Measurements from ENCODE around the gene FAM9C.

Gene FAM9C

DNA sequence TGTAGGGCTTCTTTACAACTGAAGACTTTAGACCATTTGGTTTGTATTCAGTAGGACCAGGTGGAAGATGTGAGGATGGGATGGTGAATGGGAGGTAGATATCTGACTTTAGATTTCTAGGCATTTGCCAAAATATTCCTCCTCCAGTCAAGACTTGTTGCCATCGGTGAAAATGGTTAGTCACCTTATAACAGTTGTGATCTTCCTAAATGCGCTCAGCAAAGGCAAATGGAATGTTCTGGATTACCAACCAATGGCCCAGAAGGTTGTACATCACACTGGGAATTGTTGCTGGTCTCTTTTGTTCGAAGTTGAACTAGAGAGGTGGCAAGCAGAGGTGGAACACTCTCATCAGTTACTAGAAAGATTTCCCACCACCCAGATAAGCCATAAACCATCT lies 35.6 kb downstream of the FAM9C start:
- Mint-ChIP-seq H3K9me3 (no peaks in the 10 kb centered on the region), H3K4me3 (no peak overlapping the region), H3K27ac (no peak overlapping the region), H3K4me1 (peaks cover 59% of the 10 kb centered on the region), H3K27me3 (no peaks in the 10 kb centered on the region)
- ATAC-seq (no peak), DNase-seq (no peak)

DNA sequence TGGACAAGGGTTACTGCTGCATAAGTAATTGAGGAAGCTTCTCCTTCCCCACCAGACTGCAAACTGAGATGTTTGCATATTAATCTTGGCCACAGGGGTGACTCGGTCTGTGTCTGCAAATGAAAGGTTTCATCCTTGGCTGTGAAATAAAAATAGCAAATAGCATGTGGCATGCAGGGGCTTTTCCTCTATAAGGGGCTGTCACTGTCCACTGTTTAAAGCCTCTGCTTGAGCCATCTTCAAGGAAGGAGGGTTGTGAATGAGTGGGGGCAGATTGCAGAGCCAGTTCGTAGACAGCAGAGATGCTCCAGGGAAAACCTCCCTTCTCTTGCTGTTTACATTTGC lies 36.3 kb downstream of the FAM9C start:
- Mint-ChIP-seq H3K4me3 (peak overlapping the region in 1 of 2 donors; percentile 37), H3K27me3 (no peaks in the 10 kb centered on the region), H3K9me3 (no peaks in the 10 kb centered on the region), H3K27ac (no peak overlapping the region), H3K4me1 (peaks cover 58% of the 10 kb centered on the region)
- no peak for ATAC-seq
- no peak for DNase-seq

DNA sequence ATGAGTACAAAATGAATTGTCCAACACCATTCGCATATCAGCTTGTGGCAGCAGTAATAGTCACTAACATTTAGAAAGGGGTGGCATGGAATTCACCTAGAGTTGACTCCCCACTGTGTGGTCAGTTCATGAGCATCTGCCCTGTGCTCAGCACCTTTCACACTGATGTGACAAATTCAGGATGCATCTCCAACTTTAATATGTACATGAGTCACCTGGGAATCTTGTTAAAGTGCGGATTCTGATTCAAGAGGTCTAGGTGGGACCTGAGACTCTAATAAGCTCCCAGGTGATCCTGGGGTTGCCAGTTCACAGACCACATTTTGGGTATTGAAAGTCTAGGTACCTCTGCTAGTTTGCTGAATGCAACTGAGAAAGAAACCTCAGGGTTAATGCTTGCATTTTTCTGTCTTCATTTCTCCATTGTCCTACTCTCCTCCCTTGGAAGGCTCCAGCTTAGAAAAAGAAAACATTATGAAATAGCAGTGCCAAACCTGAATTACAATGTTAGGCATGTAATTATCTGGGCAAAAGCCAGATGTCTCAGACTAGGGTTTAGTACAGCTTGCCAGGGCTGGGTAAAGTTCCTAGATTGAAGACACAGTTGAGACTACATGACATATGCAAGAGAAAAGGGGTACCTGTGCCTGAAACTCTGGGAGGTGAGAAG lies 36.8 kb downstream of the FAM9C start:
- H3K27ac Mint-ChIP-seq, result no peak overlapping the region
- no peaks in the 10 kb centered on the region for H3K27me3 Mint-ChIP-seq
- H3K4me1 Mint-ChIP-seq, result peaks cover 58% of the 10 kb centered on the region
- H3K4me3 Mint-ChIP-seq, result peak overlapping the region in 1 of 2 donors; percentile 37
- ATAC-seq (no peak), DNase-seq (no peak)
- no peaks in the 10 kb centered on the region for H3K9me3 Mint-ChIP-seq

DNA sequence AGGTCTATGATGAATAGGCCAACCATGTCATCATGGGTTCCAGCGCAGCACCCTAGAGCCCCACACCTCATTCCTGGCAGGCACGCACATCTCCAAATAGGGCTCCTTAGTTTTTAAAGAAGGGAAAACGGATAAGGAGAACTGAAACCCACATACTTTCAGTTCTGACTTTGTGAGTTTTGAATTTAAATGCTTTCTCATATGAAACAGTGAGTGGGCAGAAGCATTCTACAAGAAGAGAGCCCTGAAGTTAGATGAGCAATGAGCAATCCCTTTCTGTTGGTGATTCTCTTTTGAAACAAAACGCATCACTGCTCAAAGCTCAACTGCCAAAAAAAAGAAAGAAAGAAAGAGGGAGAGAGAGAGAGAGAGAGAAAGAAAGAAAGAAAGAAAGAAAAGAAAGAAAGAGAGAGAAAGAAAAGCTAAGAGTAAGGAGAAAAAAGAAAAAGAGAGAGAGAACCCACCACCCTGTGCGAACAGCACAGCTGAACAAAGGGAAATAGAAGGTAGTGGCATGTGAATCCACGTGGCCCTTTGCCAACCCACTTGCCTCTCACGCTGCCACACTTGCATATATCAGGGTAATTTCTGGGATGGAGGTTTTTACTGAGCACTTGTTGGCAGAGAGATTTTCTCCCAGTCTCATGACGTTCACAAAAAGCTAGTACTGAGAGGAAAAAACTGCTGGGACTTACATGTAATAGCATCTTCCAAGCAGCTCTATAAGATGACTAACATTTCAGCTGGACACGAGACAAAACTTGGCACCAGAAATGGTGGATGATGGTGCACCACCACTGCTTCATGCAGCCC lies 38.6 kb downstream of the FAM9C start:
- peak overlapping the region; percentile 93 to 100 for H3K27ac Mint-ChIP-seq
- H3K4me1 Mint-ChIP-seq, result peaks cover 63% of the 10 kb centered on the region
- no peak for DNase-seq
- no peaks in the 10 kb centered on the region for H3K27me3 Mint-ChIP-seq
- no peaks in the 10 kb centered on the region for H3K9me3 Mint-ChIP-seq
- peak overlapping the region; percentile 86 to 98 for H3K4me3 Mint-ChIP-seq
- peak; percentile 72 for ATAC-seq

DNA sequence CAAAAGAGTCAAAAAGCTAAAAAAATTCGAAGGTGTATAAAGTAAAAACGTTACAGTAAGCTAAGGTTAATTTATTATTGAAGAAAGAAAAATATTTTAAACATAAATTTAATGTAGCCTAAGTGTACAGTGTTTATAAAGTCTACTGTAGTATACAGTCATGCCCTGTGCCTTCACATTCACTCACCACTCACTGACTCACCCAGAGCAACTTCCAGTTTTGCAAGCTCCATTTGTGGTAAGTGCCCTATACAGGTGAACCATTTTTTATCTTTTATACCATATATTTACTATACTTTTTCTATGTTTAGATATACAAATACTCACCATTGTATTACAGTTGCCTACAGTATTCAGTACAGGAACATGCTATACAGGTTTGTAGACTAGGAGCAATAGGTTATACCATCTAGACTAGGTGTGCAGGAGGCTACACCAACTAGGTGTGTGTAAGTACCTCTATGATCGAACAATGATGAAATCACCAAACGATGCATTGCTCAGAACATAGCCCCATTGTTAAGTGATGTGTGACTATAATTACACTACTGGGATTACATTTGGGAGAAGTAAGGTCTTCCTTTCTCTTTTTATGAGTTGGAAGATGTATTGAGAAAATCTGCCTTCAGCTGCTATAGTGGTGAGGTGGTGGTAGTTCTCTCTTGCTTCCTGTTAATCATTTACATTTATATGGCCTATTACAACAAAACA lies 42.3 kb downstream of the FAM9C start:
- Mint-ChIP-seq H3K9me3 (no peaks in the 10 kb centered on the region), H3K4me3 (no peak overlapping the region)
- DNase-seq, result no peak

DNA sequence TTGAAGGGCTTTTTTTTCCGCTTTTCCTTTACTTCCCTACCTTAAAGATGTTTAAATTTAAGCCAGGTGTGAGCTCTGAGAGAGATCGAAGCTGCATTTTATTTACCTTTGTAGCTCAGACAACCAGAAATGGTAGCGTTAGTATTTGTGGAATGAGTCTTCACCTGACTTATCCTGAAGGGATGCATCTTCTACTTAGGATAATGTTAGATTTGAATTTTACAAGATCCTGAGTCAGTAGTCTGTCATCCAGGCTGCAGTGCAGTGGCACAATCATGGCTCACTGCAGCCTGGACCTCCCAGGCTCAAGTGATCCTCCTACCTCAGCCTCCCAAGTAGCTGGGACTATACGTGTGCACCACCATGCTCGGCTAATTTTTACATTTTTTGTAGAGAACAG lies 43.3 kb downstream of the FAM9C start:
- Mint-ChIP-seq H3K4me1 (peaks cover 72% of the 10 kb centered on the region), H3K4me3 (peak overlapping the region; percentile 49 to 71), H3K27me3 (no peaks in the 10 kb centered on the region), H3K9me3 (no peaks in the 10 kb centered on the region), H3K27ac (peak overlapping the region in 1 of 2 donors; percentile 90)
- ATAC-seq, result no peak
- no peak for DNase-seq

More for the DNA sequence above, 42.3 kb downstream of the FAM9C start:
- Mint-ChIP-seq H3K27ac (no peak overlapping the region), H3K4me1 (peaks cover 69% of the 10 kb centered on the region), H3K27me3 (no peaks in the 10 kb centered on the region)
- ATAC-seq, result peak; percentile 41

DNA sequence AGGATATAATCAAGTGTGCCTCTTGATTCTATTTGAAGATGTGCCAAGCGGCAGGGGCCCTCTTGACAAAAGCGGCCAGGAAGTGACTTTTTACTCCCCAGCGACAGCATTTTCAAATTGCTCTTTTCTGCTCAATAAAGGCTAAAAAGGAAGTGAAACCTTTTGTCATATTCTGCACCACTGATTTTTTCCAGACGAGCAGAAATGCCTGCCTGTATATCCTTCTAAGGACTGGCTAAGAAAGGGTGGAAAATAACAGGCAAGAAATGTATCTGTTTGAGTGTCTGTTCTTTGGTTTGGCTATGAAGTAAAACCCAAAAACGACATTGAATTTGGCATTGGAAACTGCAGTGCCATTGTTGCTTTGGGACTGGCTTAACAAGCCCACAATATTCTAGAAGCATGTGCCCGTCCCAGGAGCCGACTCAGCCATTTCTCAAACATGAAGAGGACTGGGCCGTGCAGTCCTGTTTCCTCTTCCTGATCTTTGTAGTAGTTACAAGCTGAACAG lies 44.1 kb downstream of the FAM9C start:
- H3K27ac Mint-ChIP-seq, result peak overlapping the region; percentile 49 to 91
- peak overlapping the region; percentile 67 to 84 for H3K4me3 Mint-ChIP-seq
- ATAC-seq, result peak; percentile 45
- no peaks in the 10 kb centered on the region for H3K9me3 Mint-ChIP-seq
- H3K27me3 Mint-ChIP-seq, result no peaks in the 10 kb centered on the region
- DNase-seq, result peak in 1 of 2 donors; percentile 37
- peaks cover 69% of the 10 kb centered on the region for H3K4me1 Mint-ChIP-seq

DNA sequence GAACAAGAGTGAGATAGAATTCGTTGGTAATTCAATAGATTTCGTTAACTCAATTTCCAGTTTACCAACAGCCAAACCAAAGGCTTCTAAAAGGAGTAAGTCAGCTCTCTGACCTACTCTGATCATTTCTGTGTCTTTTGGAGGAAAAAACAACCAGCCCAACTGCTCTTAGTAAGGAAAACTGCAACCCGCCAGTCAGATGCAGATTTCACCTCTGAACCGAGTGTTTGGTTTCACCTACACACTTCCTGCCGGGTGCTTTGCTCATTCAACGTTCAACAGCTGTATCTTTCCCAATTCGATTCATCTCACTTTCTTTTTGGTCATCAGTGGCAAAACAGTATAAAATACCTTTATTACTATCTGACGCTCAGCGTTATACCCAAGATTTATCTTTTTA lies 45.0 kb downstream of the FAM9C start:
- H3K4me3 Mint-ChIP-seq, result peak overlapping the region; percentile 67 to 84
- ATAC-seq (peak; percentile 85), DNase-seq (peak in 1 of 2 donors; percentile 55)
- no peaks in the 10 kb centered on the region for H3K27me3 Mint-ChIP-seq
- no peaks in the 10 kb centered on the region for H3K9me3 Mint-ChIP-seq
- H3K27ac Mint-ChIP-seq, result peak overlapping the region; percentile 49 to 91
- peaks cover 59% of the 10 kb centered on the region for H3K4me1 Mint-ChIP-seq

DNA sequence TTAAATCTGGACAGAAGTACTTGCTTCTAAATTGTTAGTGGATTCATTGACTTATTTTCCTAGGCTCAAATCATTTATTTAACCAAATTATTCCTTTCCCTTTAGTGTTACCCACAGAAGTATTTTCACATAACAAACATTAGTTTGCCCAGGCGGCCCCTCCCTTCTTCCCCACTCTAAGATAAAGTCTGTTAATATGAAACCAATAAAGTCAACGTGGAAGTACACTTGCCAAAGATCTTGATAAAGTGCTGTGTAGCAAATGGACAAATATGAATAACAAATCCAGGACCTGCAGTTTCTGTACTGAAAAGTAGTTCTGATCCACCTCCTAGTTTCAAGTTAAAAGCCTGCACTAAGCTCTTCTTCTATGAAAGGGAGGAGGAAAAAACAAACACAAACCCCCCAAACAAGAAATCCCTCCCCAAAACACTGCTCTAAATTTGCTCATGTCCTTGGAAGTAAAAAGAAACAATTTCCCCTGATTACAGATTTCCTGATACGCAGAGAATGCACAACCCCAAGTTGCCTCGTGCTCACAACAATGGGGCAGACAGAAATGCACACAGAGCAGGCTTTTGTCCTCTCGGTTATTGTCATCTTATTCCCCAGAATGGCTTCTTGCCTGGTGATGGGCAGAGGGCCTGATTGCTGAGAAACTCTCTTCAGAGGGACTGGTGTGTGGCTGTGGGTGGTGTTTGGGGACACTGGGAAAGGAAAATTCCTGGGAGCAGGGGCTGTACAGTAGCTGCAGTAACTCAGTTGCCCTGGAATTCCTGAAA lies 46.3 kb downstream of the FAM9C start:
- DNase-seq (no peak), ATAC-seq (no peak)
- peak overlapping the region; percentile 75 to 76 for H3K4me3 Mint-ChIP-seq
- no peaks in the 10 kb centered on the region for H3K9me3 Mint-ChIP-seq
- peak overlapping the region; percentile 93 to 95 for H3K27ac Mint-ChIP-seq
- H3K27me3 Mint-ChIP-seq, result no peaks in the 10 kb centered on the region
- H3K4me1 Mint-ChIP-seq, result peaks cover 58% of the 10 kb centered on the region

DNA sequence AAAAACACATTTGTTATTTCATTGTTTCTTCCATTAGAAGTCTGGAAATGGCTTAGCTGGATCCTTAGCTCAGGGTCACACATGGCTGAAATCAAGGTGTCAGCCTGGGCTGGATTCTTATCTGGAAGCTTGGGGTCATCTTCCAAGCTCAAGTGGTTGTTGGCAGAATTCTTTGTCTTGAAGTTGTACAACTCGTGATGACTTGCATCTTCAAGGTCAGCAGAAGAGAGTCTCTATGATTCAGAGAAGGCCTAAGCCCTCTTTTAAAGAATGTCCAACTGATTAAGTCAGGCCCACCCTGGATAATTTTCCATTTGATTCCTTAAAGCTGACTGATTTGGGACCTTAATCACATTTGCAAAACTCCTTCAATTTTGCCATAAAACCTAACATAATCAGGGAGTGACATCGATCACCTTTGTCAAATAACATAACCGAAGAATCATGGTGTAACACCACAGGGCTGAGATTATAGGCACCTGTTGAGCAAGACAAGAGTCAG lies 47.4 kb downstream of the FAM9C start:
- no peak overlapping the region for H3K4me3 Mint-ChIP-seq
- peaks cover 51% of the 10 kb centered on the region for H3K4me1 Mint-ChIP-seq
- H3K27ac Mint-ChIP-seq, result peak overlapping the region in 1 of 2 donors; percentile 61
- DNase-seq (no peak), ATAC-seq (no peak)
- H3K27me3 Mint-ChIP-seq, result no peaks in the 10 kb centered on the region
- H3K9me3 Mint-ChIP-seq, result no peaks in the 10 kb centered on the region

DNA sequence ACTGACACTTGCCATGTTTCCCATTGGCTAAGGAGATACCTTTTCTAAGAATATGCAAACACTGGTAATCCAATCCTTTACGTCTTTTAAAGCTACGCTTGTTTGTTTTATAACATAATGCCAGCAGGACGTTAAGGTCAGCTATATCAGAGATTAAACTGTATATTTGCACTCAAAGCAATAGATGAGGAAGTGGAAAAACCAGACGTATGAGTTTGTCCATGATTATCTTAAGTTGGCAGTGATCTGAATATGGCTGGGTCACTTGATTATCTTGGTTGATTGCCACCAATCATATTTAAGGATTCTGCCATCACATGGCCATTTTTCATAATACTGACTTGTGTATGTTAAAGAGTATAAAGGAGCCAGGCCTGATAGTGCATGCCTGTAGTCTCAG lies 50.1 kb downstream of the FAM9C start:
- Mint-ChIP-seq H3K4me1 (peaks cover 49% of the 10 kb centered on the region), H3K27me3 (no peaks in the 10 kb centered on the region), H3K9me3 (no peaks in the 10 kb centered on the region), H3K4me3 (no peak overlapping the region), H3K27ac (no peak overlapping the region)
- DNase-seq, result no peak
- no peak for ATAC-seq

DNA sequence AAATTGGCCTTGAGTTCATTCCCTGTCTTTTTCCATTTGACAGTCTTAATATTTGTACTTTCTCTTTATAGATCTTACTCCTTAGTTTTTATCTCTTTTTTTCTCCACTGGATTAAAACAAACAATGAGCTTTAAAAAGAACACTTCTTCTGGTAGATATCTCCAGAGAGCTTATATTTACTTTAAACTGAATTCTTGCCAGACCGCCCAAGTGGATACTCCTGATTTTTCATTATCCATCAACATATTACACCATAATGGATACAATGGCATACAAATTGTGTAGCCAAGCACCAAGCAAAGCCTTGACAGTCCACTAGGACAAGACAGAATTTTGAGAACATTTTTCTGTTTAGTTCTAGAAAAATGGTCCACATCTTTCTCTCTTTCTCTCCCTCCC lies 50.6 kb downstream of the FAM9C start:
- no peaks in the 10 kb centered on the region for H3K27me3 Mint-ChIP-seq
- no peak overlapping the region for H3K27ac Mint-ChIP-seq
- no peak for ATAC-seq
- no peak overlapping the region for H3K4me3 Mint-ChIP-seq
- H3K9me3 Mint-ChIP-seq, result no peaks in the 10 kb centered on the region
- H3K4me1 Mint-ChIP-seq, result peaks cover 51% of the 10 kb centered on the region
- DNase-seq, result no peak

DNA sequence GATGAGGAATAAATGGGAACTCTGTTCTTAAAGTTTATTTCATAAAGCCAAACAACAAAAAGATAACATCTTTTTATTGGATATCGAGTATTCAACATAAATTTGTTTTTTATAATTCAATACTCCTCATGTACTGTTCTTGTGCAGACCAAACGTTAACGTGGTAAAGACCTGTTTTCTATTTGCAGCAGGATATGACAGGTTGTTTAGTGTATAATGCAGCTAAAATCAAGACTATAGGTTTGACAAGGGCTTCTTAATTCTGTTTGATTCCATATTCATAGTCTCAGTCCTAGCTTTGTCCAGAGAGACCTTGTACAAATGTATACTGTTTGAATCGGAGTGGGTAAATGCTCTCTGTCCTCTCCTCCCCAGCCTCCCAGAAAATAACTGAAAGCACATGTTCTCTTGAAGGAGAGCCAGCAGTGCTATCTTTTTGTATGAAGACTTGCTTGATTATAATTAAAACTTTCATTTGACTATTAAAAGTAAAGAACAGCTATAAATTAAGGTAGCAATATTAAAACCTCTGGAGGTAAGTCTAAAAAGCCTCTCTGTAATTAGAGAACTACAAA lies 51.8 kb downstream of the FAM9C start:
- ATAC-seq, result no peak
- Mint-ChIP-seq H3K4me1 (peaks cover 50% of the 10 kb centered on the region), H3K27me3 (no peaks in the 10 kb centered on the region), H3K27ac (no peak overlapping the region), H3K4me3 (peak overlapping the region; percentile 8 to 9), H3K9me3 (no peaks in the 10 kb centered on the region)
- no peak for DNase-seq

DNA sequence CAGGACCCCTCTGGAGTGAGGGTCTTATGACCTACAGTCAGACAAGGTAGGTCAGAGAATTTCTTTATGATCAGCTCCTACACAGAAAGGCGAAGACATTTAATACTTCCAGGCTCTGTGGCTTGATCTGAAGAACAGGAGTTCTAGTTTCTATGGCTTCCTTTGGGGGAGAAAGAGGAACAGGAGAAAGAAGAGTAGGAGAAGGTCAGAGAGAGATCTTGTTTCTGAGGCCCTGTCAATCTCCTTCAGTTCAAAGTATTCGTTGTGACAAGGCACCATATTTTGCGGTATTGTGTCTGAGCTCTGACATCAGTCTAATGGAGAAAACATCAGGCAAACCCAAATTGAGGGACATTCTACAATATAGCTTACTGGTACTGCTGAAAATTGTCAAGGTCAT lies 52.8 kb downstream of the FAM9C start:
- H3K27me3 Mint-ChIP-seq, result no peaks in the 10 kb centered on the region
- ATAC-seq (no peak), DNase-seq (no peak)
- H3K9me3 Mint-ChIP-seq, result no peaks in the 10 kb centered on the region
- peaks cover 50% of the 10 kb centered on the region for H3K4me1 Mint-ChIP-seq
- H3K27ac Mint-ChIP-seq, result peak overlapping the region in 1 of 2 donors; percentile 19
- H3K4me3 Mint-ChIP-seq, result no peak overlapping the region

DNA sequence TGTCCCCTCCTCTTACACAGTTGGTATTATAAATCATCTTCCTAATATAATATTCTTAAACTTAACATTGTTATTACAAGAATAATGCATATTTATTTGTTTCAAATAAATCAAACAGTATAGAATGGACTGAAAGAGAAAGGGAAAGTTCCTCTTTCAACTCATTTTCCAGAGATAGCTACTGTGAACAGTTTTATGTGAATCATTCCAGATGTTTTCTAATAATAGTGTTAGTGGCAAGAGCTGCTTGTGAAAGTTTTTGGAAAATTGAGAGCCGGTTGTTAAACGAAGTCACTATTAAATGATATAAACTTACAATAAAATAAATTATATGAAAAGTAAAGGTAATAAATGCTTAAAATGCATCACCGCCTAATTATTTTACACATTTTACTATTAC lies 55.0 kb downstream of the FAM9C start:
- Mint-ChIP-seq H3K27ac (no peak overlapping the region), H3K4me1 (peaks cover 60% of the 10 kb centered on the region), H3K4me3 (no peak overlapping the region), H3K9me3 (no peaks in the 10 kb centered on the region), H3K27me3 (no peaks in the 10 kb centered on the region)
- ATAC-seq (no peak), DNase-seq (no peak)

Measured in stimulated activated naive CD8-positive, alpha-beta T cell treated with anti-CD3 and anti-CD28 coated beads, Interleukin-15, amount 100 ng/mL, for 72 hours (primary cell).